Vagina (tissue), 2 donors: Measurements from ENCODE around the gene OLFM1. TPM values are rescaled to one million over a fixed set of nuclear protein-coding genes. Genes with fewer than 3 reads are reported as not detected.

Experiments used
- DNase-seq, 2 donors: peaks; one replicate each; pipeline ENCODE4 v3.0.0-alpha.2; 2017; ENCODE audit errors: extremely low spot score in 2 of 2
- H3K27ac ChIP-seq: fragments of 200-600 bp; sonication (generic); one replicate; pipeline ENCODE4 v1.5.1; 2019
- H3K27me3 ChIP-seq: fragments of 200-600 bp; sonication (generic); one replicate; pipeline ENCODE4 v1.5.1; 2019
- H3K36me3 ChIP-seq, 2 donors: fragments of 200-600 bp; sonication (generic); one replicate each; pipeline ENCODE4 v1.5.1; 2017 to 2019
- H3K4me1 ChIP-seq: fragments of 200-600 bp; sonication (generic); one replicate; pipeline ENCODE4 v1.5.1; 2019
- H3K4me3 ChIP-seq, 2 donors: fragments of 200-600 bp; sonication (generic); 1 replicate in 1 of 2; 2 replicates in 1 of 2; pipeline ENCODE4 v1.5.1; 2016 to 2019
- H3K9me3 ChIP-seq: fragments of 200-600 bp; sonication (generic); one replicate; pipeline ENCODE4 v1.5.1; 2019
- POLR2A ChIP-seq, 2 donors: fragments of 450-650 bp; IDR thresholded peaks; one replicate each; pipeline ENCODE4 v1.6.1; 2017; ENCODE audit warnings: antibody characterized with exemption in 2 of 2, mild to moderate bottlenecking in 2 of 2, moderate library complexity in 2 of 2
- POLR2AphosphoS5 ChIP-seq, 2 donors: sonication (generic); formaldehyde crosslinking; IDR thresholded peaks; one replicate each; pipeline ENCODE4 v1.9.0; 2017; ENCODE audit warnings: antibody characterized with exemption in 2 of 2, mild to moderate bottlenecking in 2 of 2, low read depth in 1 of 2; ENCODE audit not compliant: insufficient read depth in 1 of 2
- intact Hi-C: fragments of 100-400 bp; cut with DNase I; formaldehyde crosslinking; loops from one replicate; pipeline ENCODE4 v1.15.1; 2023
- total RNA-seq: library from RNA; depleted of rRNA; stranded (reverse); fragments of >200 nt; gene quantifications from one replicate; pipeline ENCODE4 v1.2.3, GENCODE V29; 2016
- TF ChIP-seq, protein P1 (sequence below), 3 experiments: fragments of 450-650 bp in 2 of 3; fragments of 200-600 bp in 1 of 3; sonication (generic) in 1 of 3; IDR thresholded peaks; one replicate each; pipeline ENCODE4 v1.5.1; 2017 to 2019; ENCODE audit warnings: antibody characterized with exemption in 3 of 3, mild to moderate bottlenecking in 2 of 3, moderate library complexity in 2 of 3

OLFM1 gene
- total RNA-seq, 1 donor from 2014 or later = 39.0 TPM

DNA sequence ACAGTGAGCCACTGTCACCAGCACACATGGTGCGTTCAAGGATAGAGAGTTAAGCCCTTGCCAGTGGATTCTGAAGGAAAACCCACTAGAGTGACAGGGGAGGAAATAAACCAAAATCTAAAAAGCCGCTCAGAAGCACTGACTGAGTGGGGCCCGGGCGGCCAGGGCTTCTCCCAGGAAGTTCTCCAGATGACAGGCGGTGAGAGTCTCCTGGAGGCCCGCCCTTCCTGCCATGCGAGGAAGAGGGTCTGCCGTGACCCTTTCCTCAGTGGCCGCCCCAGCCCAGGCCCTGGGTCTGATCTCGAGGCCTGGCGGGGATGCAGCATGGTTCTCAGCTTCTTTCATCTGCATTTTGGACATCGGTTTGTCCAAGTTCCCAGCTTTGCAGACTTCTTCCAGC is 14.9 kb downstream of the OLFM1 start:
- Histone ChIP-seq H3K4me3 (no peak overlapping the region), H3K36me3 (no peaks in the 10 kb centered on the region), H3K9me3 (no peaks in the 10 kb centered on the region), H3K4me1 (peaks cover 4% of the 10 kb centered on the region), H3K27me3 (no peaks in the 10 kb centered on the region), H3K27ac (no peak overlapping the region)
- DNase-seq = no peak
- TF ChIP-seq POLR2AphosphoS5 (IDR thresholded peaks at IDR 0.05; ENCODE audit: insufficient read depth in 1 of 2, low read depth in 1 of 2) (no peak), POLR2A (IDR thresholded peaks at IDR 0.05) (no peak)
- TF ChIP-seq, protein P1, sequence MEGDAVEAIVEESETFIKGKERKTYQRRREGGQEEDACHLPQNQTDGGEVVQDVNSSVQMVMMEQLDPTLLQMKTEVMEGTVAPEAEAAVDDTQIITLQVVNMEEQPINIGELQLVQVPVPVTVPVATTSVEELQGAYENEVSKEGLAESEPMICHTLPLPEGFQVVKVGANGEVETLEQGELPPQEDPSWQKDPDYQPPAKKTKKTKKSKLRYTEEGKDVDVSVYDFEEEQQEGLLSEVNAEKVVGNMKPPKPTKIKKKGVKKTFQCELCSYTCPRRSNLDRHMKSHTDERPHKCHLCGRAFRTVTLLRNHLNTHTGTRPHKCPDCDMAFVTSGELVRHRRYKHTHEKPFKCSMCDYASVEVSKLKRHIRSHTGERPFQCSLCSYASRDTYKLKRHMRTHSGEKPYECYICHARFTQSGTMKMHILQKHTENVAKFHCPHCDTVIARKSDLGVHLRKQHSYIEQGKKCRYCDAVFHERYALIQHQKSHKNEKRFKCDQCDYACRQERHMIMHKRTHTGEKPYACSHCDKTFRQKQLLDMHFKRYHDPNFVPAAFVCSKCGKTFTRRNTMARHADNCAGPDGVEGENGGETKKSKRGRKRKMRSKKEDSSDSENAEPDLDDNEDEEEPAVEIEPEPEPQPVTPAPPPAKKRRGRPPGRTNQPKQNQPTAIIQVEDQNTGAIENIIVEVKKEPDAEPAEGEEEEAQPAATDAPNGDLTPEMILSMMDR (IDR thresholded peaks at IDR 0.05) = no peak
- intact Hi-C loops = no loop called here

DNA sequence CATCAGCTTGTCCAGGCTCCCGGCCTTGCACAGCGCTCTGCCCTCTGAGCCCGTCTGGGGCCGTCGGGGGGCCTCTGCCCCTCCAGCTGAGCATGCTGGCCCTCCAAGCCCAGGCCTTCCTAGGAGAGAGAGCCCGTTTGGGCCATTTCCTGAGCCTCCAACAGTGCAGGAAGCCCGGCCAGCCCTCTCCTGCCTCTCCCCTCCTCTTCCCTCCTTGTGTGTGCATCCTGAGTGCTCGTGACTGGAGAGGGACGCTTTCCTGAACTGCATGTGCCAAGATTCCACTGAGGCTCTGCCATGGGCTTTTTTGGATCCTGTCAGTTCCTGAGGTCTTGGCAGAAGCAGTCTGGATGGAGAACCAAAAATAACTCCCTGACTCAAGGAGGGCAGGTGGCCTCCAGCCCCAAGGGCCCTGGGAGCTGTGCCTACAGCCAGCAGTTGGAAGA is 15.6 kb downstream of the OLFM1 start:
- Histone ChIP-seq H3K36me3 (no peaks in the 10 kb centered on the region), H3K27ac (no peak overlapping the region), H3K27me3 (no peaks in the 10 kb centered on the region), H3K9me3 (no peaks in the 10 kb centered on the region), H3K4me3 (no peak overlapping the region), H3K4me1 (peaks cover 4% of the 10 kb centered on the region)
- intact Hi-C loops = no loop called here
- DNase-seq = no peak
- TF ChIP-seq POLR2AphosphoS5 (IDR thresholded peaks at IDR 0.05; ENCODE audit: insufficient read depth in 1 of 2, low read depth in 1 of 2) (peak; percentile 14 to 39), POLR2A (IDR thresholded peaks at IDR 0.05) (no peak)
- TF ChIP-seq, protein P1 (IDR thresholded peaks at IDR 0.05) = no peak

DNA sequence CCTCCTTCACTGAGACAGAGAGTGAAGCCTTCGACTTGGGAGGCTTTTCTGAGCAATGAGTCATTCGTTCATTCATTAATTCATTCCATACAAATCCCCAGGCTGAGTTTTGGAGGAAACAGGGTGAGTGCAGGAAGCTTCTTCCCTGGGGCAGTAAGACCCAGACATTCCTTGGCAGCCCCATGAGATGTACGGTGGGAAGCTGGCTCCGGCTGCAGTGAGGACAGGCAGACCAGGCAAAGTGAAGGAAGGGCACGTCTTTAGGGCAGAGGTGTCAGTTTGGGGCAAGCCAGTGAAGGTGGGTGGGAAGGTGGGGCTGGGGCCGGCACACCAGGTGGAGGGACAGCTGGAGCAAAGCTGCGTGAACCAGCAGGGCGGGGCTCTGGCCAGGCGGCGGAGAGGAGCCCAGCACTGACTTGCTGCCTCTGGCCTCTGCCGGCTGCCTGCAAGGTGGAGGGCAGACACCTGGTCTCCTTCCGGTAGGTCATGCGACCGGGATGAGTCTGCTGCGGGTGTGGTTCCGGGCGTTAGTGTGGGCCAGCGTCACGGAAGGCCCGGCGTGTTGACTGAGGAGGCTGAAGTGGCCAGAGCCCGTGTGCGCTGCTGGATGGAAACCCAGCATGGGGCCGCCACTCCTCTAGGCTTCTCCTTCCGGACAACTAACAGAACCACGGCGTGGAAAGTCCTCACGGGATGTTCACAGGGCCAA is 16.6 kb downstream of the OLFM1 start:
- H3K9me3 ChIP-seq = no peaks in the 10 kb centered on the region
- TF ChIP-seq POLR2AphosphoS5 (IDR thresholded peaks at IDR 0.05; ENCODE audit: insufficient read depth in 1 of 2, low read depth in 1 of 2) = no peak
- TF ChIP-seq, protein P1 (IDR thresholded peaks at IDR 0.05) = no peak
- no peak for TF ChIP-seq POLR2A (IDR thresholded peaks at IDR 0.05)
- H3K36me3 ChIP-seq = no peaks in the 10 kb centered on the region
- peaks cover 4% of the 10 kb centered on the region for H3K4me1 ChIP-seq
- H3K27ac ChIP-seq = no peak overlapping the region
- H3K4me3 ChIP-seq = no peak overlapping the region
- H3K27me3 ChIP-seq = no peaks in the 10 kb centered on the region
- no peak for DNase-seq
- intact Hi-C loops = no loop called here

DNA sequence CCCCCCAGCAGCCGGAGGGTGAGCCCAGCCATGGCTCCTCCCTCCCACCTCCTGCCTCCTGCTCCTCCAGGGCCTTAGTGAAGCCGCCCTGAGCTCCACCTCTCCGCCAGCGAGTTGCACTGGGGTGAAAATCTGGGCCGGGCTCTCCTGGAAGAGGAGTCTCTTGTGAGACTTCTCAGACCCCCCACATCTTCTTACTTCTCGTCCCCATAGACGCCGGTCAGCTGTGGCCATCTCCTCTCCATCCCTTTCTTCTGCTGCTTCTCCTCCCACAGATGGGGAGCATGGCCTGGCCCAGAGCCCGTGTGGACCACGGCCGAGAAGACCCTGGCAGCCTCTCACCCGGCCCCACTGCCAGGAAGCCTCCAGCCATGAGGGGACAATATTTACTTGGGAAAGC is 17.3 kb downstream of the OLFM1 start:
- intact Hi-C loops = no loop called here
- Histone ChIP-seq H3K4me1 (peaks cover 4% of the 10 kb centered on the region), H3K9me3 (no peaks in the 10 kb centered on the region), H3K36me3 (no peaks in the 10 kb centered on the region), H3K4me3 (no peak overlapping the region), H3K27me3 (no peaks in the 10 kb centered on the region), H3K27ac (no peak overlapping the region)
- no peak for DNase-seq
- TF ChIP-seq, protein P1 (IDR thresholded peaks at IDR 0.05) = no peak
- TF ChIP-seq POLR2A (IDR thresholded peaks at IDR 0.05) (no peak), POLR2AphosphoS5 (IDR thresholded peaks at IDR 0.05; ENCODE audit: insufficient read depth in 1 of 2, low read depth in 1 of 2) (no peak)

DNA sequence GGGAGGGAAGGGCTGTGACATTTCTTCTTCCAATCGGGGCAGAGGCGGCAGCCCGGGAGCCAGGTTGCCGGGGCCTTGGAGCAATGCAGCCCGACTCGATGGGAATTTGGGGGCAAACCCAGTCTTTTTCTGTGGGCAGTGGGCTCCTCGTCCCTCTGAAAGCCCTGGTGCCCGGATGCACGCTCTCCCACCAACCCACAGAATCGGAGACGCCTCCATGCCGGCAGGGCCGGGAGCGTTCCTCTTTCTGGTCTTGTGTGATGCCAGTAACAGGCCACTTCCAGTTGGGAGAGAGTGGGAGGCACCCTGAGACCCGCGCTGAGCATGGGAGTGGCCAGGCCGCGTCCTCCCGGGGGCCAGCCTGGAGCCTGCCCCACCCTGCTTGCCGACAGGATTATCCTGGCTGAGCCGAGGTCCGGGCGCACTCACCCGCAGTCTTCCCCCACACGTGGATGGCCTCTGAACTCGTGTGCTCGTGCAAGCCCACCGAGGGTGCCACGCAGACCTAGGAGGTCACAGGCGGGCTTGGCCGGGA is 17.8 kb downstream of the OLFM1 start:
- intact Hi-C loops = no loop called here
- no peaks in the 10 kb centered on the region for H3K36me3 ChIP-seq
- TF ChIP-seq, protein P1 (IDR thresholded peaks at IDR 0.05) = no peak
- TF ChIP-seq POLR2AphosphoS5 (IDR thresholded peaks at IDR 0.05; ENCODE audit: insufficient read depth in 1 of 2, low read depth in 1 of 2) (no peak), POLR2A (IDR thresholded peaks at IDR 0.05) (no peak)
- no peaks in the 10 kb centered on the region for H3K27me3 ChIP-seq
- H3K9me3 ChIP-seq = no peaks in the 10 kb centered on the region
- H3K27ac ChIP-seq = no peak overlapping the region
- peaks cover 4% of the 10 kb centered on the region for H3K4me1 ChIP-seq
- no peak overlapping the region for H3K4me3 ChIP-seq
- no peak for DNase-seq
